ENCODE results near the gene VAV2. TPM values are rescaled to one million over a fixed set of nuclear protein-coding genes. Genes with fewer than 3 reads are reported as not detected.

VAV2 gene, protein sequence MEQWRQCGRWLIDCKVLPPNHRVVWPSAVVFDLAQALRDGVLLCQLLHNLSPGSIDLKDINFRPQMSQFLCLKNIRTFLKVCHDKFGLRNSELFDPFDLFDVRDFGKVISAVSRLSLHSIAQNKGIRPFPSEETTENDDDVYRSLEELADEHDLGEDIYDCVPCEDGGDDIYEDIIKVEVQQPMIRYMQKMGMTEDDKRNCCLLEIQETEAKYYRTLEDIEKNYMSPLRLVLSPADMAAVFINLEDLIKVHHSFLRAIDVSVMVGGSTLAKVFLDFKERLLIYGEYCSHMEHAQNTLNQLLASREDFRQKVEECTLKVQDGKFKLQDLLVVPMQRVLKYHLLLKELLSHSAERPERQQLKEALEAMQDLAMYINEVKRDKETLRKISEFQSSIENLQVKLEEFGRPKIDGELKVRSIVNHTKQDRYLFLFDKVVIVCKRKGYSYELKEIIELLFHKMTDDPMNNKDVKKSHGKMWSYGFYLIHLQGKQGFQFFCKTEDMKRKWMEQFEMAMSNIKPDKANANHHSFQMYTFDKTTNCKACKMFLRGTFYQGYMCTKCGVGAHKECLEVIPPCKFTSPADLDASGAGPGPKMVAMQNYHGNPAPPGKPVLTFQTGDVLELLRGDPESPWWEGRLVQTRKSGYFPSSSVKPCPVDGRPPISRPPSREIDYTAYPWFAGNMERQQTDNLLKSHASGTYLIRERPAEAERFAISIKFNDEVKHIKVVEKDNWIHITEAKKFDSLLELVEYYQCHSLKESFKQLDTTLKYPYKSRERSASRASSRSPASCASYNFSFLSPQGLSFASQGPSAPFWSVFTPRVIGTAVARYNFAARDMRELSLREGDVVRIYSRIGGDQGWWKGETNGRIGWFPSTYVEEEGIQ
- 9.3 TPM for polyA plus RNA-seq (2012; ENCODE audit: insufficient read depth, insufficient read length)

DNA sequence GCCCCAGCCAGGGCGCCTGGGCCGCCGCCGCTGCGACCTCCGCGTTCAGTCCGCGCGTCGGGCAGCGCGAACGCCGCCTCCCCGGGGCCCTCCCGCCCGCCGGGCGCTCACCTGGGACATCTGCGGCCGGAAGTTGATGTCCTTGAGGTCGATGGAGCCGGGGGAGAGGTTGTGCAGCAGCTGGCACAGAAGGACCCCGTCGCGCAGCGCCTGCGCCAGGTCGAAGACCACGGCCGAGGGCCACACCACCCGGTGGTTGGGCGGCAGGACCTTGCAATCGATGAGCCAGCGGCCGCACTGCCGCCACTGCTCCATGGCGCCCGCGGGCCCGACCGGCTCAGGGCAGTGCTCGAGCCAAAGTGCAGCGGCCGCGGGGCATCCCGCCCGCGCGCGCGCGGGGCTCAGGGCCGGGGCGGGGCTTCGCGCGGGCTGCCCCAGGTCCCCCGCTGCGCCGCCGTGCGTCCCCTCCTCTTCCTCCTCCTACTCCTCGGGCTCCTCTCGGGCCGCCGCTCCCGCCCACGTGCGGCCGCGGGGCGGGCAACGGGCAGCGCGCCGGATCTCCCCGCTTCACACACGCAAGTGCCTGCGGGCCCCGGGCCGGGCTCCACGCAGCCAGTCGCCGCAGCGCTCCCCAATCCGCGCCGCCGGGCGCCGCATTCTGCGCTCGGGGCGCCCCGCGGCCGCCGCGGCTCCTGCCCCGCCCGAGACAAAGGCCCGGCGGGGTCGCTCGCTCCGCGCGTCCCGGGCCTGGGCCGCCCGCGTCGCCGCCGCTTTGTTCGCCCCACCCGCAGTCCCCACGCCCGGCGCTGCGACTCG, at the start of gene VAV2:
Gene VAV2, minus strand, starts transcription at position 361 of the 816 bp plus-strand sequence. Its CDS starts 46 bp downstream, at position 315.
- peak within 1 kb of the TSS; percentile 69 for H3K4me3 ChIP-seq (ENCODE audit: low read length)
- no peak for DNase-seq (ENCODE audit: low read depth, low spot score)

DNA sequence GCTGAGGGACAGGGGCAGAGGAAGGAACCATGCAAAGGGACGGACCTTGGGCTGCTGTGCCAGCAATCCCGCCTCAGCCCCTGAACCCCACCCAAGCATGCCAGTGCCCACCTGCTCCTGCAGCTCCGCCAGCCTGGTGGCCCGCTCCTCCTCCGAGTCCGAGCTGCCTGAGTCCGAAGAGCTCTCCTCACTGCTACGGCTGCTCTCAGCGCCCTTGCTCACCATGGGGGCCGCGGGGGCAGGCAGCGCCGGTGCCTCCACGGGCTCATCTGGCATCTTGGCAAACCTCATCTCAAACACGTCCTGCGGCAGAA, 49.5 kb upstream of the VAV2 start:
- DNase-seq (ENCODE audit: low read depth, low spot score): no peak
- no peak overlapping the region for H3K4me3 ChIP-seq (ENCODE audit: low read length)

DNA sequence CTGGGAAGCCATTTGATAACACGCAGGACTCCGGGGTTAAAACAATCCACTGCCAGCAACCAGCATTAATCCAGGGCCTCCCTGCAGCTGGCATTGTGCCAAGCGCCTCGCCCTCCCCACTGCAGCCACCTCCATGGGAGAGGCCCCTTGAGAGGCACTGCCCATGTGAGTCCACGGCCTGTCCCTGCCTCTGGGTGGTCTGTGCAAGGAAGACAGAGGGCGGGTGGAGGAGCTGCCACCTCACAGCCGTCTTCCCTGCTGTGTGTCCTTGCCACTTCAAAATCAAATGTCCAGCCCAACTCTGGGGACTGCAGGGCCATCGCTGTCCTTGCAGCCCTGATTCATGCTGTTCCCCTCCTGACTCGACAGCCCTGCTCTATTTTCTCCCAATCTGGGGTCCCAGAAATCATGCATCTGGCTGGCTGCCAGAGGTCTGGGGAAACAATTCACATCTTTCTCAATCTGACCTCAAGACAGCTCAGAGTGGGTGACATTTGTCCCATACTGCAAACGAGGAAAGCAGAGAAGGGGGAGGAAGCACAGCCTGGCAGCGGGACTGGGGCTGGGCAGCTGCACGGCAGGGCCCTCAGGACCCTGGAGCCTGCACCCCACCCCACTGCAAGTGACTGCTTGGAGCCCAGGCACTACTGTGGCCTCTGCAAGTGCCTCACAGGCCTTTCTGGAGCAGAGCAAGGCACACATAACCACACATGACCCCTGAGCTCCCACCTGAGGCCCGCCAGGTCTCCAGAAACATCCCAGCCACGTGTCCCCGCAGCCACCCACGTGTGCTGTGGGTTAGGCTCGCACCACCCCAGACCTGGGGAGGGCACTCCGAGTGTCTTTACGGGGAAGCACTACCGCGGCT, 48.9 kb upstream of the VAV2 start:
- no peak overlapping the region for H3K4me3 ChIP-seq (ENCODE audit: low read length)
- no peak for DNase-seq (ENCODE audit: low read depth, low spot score)

DNA sequence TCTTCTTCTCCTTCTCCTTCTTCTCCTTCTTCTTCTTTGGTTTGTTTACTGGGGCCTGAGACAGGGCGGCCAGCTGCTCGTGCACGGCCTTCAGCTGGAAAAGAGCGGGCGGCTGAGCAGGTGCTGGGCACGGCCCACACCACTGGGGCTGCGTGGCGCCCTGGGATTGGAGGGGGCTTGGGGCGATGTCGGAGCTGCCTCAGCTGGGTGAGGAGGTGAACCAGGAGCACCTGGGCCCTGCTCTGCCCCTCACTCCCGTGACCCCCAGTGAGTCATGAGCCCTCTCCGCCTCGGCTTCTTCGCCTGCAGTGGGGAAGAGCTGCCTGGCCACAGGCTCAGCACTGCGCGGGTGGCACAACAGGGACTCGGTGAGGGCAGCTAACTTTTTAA, 48.0 kb upstream of the VAV2 start:
- no peak overlapping the region for H3K4me3 ChIP-seq (ENCODE audit: low read length)
- no peak for DNase-seq (ENCODE audit: low read depth, low spot score)

DNA sequence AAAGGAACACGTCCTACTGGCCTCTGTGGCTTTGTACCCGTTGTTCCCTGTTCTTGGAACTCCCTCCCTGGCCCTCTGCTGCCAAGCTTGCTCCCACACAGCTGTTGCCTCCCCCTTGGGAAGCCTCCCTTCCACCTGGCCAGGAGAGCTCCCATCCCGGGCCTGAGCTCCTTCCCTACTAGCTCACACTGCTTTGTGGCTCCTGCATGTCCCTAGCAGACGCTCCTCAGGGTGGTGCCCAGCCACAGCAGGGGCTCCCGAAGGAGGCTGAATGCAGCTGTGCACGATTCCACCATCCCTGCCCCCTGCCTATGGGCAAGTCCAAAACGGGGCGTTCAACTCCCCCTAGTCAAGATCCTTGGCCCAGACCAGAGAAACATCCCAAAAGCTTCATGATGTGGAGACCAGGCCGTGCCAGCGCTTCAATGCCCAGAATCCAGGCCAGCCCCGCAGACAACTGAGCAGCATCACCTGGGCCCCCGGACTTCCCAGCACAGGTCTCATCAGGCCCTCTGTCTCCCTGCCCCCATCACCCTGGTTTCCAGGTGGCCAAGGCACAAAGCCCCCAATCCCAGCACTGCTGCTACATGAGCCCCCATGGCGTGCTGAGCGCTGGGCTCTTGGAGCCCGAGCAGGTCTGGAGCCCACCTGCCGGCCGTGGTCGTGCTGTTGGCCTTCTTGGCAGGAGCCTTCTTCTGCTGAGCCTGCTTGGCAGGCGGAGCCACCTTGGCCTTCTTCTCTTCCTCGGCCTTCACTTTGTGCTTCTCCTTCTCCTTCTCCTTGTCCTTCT, 47.5 kb upstream of the VAV2 start:
- no peak overlapping the region for H3K4me3 ChIP-seq (ENCODE audit: low read length)
- DNase-seq (ENCODE audit: low read depth, low spot score): no peak

DNA sequence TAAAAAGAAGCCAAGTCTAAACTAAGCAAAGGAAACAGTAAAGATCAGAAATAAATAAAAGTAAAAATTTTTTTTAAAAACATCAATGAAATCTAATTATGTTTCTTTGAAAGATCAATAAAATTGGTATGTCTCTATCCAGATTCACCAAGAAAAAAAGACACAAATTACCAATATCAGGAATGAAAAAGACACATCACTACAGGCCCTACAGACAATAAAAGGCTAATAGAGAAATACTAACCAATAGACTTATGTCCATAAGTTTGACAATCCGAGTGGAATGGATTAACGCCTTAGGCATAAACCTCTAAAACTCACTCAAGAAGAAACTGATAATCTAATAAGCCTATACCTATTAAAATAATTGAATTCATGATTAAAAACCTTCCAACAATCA, 45.5 kb upstream of the VAV2 start:
- H3K4me3 ChIP-seq (ENCODE audit: low read length): no peak overlapping the region
- DNase-seq (ENCODE audit: low read depth, low spot score): no peak

DNA sequence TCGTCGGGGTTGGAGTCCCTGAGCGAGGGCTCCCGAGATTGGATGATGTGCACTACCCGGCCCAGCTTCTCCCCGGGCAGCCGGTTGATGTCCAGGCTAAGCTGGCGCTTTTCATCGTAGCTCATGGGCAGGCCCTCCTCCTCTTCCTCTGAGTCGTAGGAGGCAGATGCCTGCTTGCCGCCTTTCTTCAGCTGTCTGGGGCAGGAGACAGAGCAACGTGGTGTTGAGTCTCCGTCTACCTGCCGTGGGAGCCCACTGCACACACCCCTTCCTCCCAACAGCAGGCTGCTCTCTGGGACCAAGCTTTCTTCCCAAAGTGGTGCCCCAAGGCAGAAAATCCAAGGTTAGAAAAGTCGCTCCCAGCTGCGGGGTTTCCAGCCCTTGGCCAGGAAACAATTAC, 44.0 kb upstream of the VAV2 start:
- no peak overlapping the region for H3K4me3 ChIP-seq (ENCODE audit: low read length)
- no peak for DNase-seq (ENCODE audit: low read depth, low spot score)

DNA sequence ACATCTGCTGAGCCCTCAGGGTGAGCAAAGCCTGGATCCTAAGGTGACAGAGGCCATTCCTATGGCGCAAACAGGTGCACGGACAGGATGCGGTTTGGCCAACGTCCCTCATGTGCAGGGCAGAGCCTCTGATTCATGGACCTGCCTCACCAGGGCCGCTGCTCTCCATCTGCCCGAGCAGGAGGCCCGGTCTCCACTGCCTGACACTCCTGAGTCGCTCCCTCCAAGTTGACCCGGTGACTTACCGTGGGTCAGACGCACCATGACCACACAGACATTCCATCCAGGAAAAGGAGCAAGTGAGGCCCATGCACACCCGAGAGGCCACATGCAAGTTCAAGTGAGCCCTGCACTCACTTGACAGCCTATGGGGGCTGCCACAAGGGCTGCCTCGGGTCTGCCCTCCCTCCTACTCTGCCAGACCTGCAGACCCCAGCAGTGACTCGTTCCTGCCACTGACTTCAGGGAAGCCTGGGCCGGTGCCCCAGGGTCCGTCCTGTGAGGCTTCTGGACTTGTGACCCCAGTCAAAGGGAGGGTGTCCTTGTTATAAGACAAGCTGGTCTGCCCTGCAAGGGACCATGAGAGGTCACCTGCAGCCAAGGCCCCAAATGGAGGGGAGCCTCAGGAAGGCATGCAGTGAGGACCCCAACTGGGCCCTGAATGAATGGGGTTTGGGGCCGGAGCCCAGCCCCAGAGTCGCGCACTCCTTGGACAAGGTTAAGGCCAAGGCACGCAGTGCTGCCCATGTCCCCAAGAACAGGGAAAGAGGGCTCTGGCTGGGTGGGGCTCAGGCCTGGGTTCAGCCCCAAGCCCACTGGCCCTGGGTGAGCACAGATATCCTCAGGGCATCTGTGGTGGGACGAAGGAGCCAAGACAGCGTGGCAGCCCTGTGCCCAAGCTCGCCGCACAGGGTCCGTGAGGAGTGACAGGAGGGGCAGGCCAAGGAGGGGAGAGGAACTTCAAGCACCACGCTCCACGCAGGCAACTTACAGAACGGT, 43.2 kb upstream of the VAV2 start:
- no peak for DNase-seq (ENCODE audit: low read depth, low spot score)
- no peak overlapping the region for H3K4me3 ChIP-seq (ENCODE audit: low read length)

DNA sequence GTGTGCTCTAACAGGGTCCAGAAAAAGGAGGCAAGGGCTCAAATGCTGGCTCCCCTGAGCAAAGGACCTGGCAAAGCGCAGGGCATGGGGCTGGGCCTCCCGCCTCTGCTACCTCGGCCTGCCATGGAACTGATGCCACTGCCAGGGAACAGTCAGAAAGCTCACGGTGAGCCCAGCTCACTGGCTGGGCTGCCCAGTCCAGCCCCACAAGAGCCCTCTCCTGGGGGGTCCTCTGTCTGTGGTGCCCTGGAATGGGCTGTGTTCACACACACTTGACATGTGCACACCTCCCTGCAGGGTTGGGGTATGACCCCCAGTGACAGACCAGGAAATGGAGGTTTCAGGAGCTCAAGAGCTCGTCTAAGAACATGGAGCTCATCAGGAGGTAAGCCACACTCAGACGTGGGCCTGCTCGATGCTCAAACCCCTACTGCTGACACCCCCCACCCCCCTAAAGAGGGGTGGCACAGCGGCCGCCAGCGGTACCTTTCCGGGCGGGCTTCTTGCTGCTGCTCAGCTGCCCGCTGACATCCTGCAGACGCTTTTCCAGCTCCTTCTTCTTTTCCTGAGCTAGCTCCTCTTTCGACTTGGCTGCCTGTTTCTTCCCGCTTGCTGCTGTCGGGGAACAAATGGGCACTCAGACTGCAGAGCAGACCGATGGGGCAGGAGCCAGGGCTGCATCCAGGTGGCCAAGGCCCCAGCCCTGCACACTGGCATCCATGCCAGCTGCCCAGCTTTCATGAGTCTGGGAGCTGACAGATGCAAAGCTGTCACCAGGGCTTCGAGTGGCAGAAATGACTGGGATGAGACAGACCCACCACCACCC, 42.3 kb upstream of the VAV2 start:
- no peak overlapping the region for H3K4me3 ChIP-seq (ENCODE audit: low read length)
- DNase-seq (ENCODE audit: low read depth, low spot score): no peak

DNA sequence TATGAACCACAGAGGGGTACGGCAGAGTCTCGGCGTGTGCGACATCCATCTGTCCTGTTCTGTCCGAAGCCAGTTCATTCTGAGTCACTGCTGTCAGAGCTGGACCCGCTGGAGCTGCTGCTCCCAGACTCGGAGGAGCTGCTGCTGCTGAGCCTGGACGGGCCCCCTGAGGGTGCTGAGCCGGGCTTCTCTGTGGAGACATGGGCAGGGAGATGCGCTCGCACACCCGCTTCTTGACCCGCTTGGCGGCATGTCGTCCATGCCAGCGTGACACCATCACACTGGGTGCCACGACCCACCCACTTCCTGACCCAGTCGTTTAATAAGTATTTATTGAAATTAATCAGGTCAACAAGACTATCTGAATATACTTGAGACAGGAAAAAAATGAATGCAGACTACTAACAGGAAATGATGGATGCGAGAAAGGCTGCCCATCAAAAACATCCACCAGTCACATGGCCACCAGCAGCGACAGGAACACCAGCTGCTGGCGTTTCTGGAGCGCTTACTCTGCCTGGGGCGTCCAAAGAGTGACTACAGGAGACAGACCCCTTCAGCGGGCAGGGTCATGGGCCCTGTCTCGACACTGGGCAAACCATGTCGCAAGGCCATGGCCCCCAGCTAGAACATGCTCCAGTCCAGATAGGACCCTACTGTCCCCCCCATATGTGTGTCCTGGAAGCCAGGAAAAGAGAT, 41.5 kb upstream of the VAV2 start:
- DNase-seq (ENCODE audit: low read depth, low spot score): no peak
- H3K4me3 ChIP-seq (ENCODE audit: low read length): no peak overlapping the region

DNA sequence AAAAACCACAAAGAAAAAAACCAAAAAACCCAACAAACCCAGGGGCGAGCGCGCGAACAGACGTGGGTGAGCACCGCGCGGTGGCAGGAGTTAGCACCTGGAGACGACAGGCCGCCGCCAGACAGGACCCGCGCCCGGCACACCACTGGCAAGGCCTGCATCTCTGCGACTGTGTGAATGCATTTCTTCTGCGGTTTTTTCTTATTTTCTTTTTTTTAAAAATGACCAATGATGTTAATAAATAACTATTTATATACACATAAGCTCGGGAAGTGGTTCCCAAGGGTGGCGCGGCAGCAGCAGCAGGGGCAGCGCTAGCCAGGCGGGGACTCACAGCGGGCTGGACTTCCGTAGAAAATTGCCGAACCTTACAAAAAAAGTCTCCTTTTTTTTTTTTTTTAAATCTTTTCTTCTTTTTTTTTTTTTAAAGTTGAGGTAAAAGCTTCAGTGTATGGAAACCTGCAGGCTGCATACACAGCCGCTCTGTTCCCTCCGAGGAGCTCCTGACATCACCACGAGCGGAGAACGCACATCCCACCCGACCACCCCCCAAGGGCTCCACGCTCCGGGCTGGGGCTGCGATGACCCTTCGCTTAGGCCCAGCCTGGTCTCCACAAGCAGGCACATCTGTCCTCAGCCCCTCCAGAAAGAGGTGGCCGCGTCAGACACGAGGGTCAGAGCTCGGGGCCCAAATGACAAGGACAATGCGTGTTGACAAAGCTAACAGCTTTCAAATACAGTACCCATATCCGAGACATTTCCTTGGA, 40.5 kb upstream of the VAV2 start:
- H3K4me3 ChIP-seq (ENCODE audit: low read length): no peak overlapping the region
- no peak for DNase-seq (ENCODE audit: low read depth, low spot score)

DNA sequence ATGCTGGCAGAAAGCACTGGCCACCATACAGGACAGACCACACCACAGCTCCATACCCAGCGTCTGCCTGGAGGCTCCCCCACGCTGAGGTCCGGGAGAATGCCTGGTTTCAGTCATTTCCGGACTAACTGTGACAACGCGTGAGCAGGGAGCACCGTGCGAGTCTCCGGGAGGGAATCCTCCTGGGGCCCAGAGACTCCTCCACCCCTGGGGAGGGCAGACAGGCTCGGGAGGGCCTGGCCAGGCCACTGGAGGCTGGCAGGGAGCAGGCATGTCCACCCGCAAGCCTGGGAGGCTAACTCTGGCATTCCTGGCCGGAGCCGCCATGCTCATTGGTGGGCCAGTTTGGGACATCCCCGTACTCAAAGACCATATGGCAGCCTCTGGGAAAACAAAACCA, 39.7 kb upstream of the VAV2 start:
- H3K4me3 ChIP-seq (ENCODE audit: low read length): no peak overlapping the region
- no peak for DNase-seq (ENCODE audit: low read depth, low spot score)

DNA sequence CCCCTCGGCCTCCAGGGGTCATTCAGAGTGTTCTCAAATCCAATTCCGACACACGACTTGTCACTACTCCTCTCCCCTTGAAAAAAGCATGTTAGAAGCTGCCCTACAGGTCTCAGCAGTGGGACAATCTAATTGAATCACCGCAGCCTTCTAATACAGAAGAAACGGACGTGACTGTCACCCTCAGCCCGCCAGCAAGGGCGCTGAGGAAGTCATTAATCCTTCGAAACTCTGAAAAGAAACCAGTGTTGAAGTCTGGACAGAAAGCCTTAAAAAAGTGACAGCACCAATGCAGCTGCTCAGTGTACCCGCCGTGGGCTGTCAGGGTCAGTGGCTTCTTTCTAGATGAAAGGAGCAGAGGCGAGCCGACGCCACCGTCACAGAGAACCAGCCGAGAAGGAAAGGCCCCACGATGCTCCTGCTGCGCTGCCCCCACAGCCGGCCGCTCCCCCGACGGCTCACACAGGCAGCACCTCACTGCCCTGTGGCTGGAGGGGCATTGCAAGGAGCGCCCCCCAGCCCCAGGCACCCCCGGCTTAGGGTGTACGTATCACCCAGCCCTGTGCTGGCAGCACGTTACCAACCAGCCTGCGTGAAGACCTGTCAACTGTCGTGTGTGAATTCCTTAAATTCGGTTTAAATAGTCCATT, 38.8 kb upstream of the VAV2 start:
- no peak overlapping the region for H3K4me3 ChIP-seq (ENCODE audit: low read length)
- no peak for DNase-seq (ENCODE audit: low read depth, low spot score)

Measured in Jurkat, Clone E6-1 (cell line).